ENCODE data around the gene CTDSP1. TPM values are rescaled to one million over a fixed set of nuclear protein-coding genes. Genes with fewer than 3 reads are reported as not detected.

Gene CTDSP1
- total and polyA plus RNA-seq, 11 donors, result 67.4 to 121 (median 93.8) TPM

DNA sequence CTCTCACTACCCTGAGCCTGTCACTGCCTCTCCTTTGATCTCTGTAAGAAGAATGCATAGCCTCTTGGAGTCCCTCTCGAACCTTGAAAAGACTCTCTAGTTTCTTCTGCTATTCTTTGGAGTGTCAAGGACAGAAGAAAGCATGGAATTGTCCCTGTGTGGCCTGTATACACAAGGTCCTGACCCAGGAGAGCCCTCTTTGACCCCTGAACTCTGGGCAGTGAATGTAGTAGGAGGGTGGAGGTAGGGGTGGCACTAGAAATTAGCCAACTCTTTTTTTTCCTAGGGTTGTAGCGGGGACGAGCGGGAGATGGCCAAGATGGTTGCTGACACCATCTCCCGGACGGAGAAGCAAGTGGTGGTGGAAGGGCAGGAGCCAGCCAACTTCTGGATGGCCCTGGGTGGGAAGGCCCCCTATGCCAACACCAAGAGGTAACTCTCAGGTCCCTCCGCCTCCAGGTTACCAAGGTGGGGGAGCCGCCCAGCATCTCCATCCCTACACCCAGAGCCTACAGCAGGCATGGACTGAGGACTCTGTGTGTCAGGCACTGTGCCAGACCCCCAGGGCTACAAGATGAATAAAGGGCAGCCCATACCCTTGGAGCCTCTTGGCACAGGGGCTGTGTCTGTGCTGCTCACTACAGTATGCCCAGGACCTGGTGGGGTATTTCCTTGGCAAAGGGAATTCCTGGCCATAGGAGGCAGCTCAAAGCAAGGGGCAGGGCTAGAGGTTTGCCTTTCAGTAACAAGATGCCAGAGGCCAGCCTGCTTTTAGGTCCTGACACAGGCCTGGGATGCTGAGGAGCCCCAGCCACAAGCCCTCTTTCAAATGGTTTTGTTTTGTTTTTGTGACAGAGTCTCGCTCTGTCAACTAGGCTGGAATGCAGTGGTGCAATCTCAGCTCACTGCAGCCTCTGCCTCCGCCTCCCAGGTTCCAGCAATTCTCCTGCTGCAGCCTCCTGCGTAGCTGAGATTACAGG, 35.6 kb downstream of the CTDSP1 start:
- Histone ChIP-seq H3K36me3 (no peaks in the 10 kb centered on the region), H3K27me3 (no peaks in the 10 kb centered on the region), H3K4me3 (no peak overlapping the region), H3K9me3 (no peaks in the 10 kb centered on the region), H3K27ac (no peak overlapping the region), H3K4me1 (peaks cover 0 to 6% (median 0%) of the 10 kb centered on the region in 12 donors)
- TF ChIP-seq POLR2A (IDR thresholded peaks at IDR 0.05), result no peak
- TF ChIP-seq, protein P1, sequence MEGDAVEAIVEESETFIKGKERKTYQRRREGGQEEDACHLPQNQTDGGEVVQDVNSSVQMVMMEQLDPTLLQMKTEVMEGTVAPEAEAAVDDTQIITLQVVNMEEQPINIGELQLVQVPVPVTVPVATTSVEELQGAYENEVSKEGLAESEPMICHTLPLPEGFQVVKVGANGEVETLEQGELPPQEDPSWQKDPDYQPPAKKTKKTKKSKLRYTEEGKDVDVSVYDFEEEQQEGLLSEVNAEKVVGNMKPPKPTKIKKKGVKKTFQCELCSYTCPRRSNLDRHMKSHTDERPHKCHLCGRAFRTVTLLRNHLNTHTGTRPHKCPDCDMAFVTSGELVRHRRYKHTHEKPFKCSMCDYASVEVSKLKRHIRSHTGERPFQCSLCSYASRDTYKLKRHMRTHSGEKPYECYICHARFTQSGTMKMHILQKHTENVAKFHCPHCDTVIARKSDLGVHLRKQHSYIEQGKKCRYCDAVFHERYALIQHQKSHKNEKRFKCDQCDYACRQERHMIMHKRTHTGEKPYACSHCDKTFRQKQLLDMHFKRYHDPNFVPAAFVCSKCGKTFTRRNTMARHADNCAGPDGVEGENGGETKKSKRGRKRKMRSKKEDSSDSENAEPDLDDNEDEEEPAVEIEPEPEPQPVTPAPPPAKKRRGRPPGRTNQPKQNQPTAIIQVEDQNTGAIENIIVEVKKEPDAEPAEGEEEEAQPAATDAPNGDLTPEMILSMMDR (IDR thresholded peaks at IDR 0.05), result no peak
- intact Hi-C loops (cut with DNase I), result no loop called here
- DNase-seq (no peak), ATAC-seq (peak in 1 of 4 donors; percentile 26)
- WGBS, 4 donors, result 91 to 93% (median 93%) methylated on average over 11 of the region's 11 CpGs

DNA sequence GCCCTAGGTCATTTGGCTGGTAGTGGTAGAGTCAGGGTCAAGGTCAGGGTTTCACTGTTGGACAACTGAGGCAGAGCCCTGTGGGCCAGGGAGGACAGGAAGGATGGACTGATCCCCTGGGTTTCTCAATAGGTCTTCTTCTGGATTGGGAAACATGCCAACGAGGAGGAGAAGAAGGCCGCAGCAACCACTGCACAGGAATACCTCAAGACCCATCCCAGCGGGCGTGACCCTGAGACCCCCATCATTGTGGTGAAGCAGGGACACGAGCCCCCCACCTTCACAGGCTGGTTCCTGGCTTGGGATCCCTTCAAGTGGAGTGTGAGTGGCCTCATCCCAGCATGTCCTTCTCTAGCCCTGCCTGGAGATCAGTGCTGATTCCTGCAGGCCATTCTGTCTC, 37.3 kb downstream of the CTDSP1 start:
- Histone ChIP-seq H3K27ac (no peak overlapping the region), H3K4me1 (peaks cover 0 to 6% (median 0%) of the 10 kb centered on the region in 12 donors), H3K36me3 (no peaks in the 10 kb centered on the region), H3K9me3 (no peaks in the 10 kb centered on the region), H3K27me3 (no peaks in the 10 kb centered on the region), H3K4me3 (no peak overlapping the region)
- ATAC-seq, result no peak
- DNase-seq, result no peak
- TF ChIP-seq POLR2A (IDR thresholded peaks at IDR 0.05), result no peak
- TF ChIP-seq, protein P1 (IDR thresholded peaks at IDR 0.05), result no peak
- WGBS, 4 donors, result 91 to 97% (median 92%) methylated on average over 5 of the region's 5 CpGs
- intact Hi-C loops (cut with DNase I), result no loop called here

DNA sequence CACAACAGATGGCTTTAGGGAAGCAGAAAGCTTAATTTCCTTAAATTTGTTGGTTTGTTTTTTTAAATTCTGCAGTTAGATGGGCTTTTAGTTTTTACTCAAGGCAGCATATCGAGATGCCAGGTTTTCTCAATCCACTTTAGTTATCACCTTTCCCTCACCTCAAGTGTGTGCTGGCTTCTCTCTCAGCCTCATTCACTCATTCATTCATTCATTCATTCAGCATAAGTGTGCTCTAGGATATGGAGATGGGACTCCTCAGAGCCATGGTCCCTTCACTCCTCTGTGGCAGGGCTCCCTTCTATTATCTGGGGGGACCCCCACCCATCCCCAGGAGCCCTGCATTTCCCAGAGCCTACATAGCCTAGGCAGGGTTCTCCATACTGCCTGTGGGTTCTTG, 38.3 kb downstream of the CTDSP1 start:
- TF ChIP-seq, protein P1 (IDR thresholded peaks at IDR 0.05), result no peak
- no peak for TF ChIP-seq POLR2A (IDR thresholded peaks at IDR 0.05)

DNA sequence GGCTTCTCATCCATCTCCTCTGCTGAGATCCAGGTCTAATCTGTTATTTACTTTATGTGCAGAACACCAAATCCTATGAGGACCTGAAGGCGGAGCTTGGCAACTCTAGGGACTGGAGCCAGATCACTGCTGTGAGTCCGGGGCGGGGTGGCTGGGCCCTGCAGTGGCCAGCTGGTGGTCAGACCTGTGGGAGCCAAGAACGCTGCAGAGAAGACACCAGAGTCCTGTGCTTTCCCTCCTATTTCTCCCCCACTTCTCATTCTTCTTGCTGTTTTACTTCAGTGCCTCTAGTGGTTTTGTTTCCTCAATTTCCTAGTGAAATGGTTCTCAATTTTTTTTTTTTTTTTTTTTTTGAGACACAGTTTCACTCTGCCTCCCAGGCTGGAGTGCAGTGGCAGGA, 38.9 kb downstream of the CTDSP1 start:
- TF ChIP-seq, protein P1 (IDR thresholded peaks at IDR 0.05), result no peak
- no peak for TF ChIP-seq POLR2A (IDR thresholded peaks at IDR 0.05)
- ATAC-seq, result no peak
- no peaks in the 10 kb centered on the region for H3K36me3 ChIP-seq
- H3K9me3 ChIP-seq, result no peaks in the 10 kb centered on the region
- H3K4me3 ChIP-seq, result no peak overlapping the region
- no peaks in the 10 kb centered on the region for H3K27me3 ChIP-seq
- intact Hi-C loops (cut with DNase I), result no loop called here
- peaks cover 0 to 6% (median 0%) of the 10 kb centered on the region in 12 donors for H3K4me1 ChIP-seq
- peak in 1 of 5 donors; percentile 46 for DNase-seq
- WGBS, 4 donors, result 60 to 74% (median 69%) methylated on average over 4 of the region's 4 CpGs
- no peak overlapping the region for H3K27ac ChIP-seq

More for the DNA sequence above, 38.3 kb downstream of the CTDSP1 start:
- peaks cover 0 to 6% (median 0%) of the 10 kb centered on the region in 12 donors for H3K4me1 ChIP-seq
- no peaks in the 10 kb centered on the region for H3K27me3 ChIP-seq
- H3K9me3 ChIP-seq, result no peaks in the 10 kb centered on the region
- intact Hi-C loops (cut with DNase I), result no loop called here
- ATAC-seq (no peak), DNase-seq (no peak)
- H3K4me3 ChIP-seq, result no peak overlapping the region
- 92 to 100% (median 96%) methylated on average over 1 of the region's 1 CpG for WGBS, 4 donors
- H3K27ac ChIP-seq, result no peak overlapping the region
- H3K36me3 ChIP-seq, result no peaks in the 10 kb centered on the region

All from heart left ventricle (tissue), 16 donors.